ENCODE results near the gene FGFR2.

Gene FGFR2

GRCh38 chr10:121464517-121464916, 133.7 kb downstream of the FGFR2 start:
- DNase-seq (no peak), ATAC-seq (no peak)
- H3K27ac Mint-ChIP-seq: no peak overlapping the region
- H3K4me3 Mint-ChIP-seq: no peak overlapping the region
- no peaks in the 10 kb centered on the region for H3K9me3 Mint-ChIP-seq
- H3K36me3 Mint-ChIP-seq (ENCODE audit: low read depth): no peaks in the 10 kb centered on the region
- no peaks in the 10 kb centered on the region for H3K27me3 Mint-ChIP-seq
- no peaks in the 10 kb centered on the region for H3K4me1 Mint-ChIP-seq

GRCh38 chr10:121462955-121463354, 135.3 kb downstream of the FGFR2 start:
- H3K9me3 Mint-ChIP-seq: no peaks in the 10 kb centered on the region
- ATAC-seq (no peak), DNase-seq (no peak)
- H3K27me3 Mint-ChIP-seq: peaks cover 2% of the 10 kb centered on the region
- no peaks in the 10 kb centered on the region for H3K4me1 Mint-ChIP-seq
- H3K36me3 Mint-ChIP-seq (ENCODE audit: low read depth): no peaks in the 10 kb centered on the region
- H3K27ac Mint-ChIP-seq: no peak overlapping the region
- no peak overlapping the region for H3K4me3 Mint-ChIP-seq

- no peak overlapping the region for H3K4me3 Mint-ChIP-seq
- H3K27me3 Mint-ChIP-seq: peaks cover 2% of the 10 kb centered on the region
- no peak for DNase-seq
- no peak for ATAC-seq
- no peaks in the 10 kb centered on the region for H3K9me3 Mint-ChIP-seq
- no peaks in the 10 kb centered on the region for H3K4me1 Mint-ChIP-seq
- H3K27ac Mint-ChIP-seq: no peak overlapping the region
- no peaks in the 10 kb centered on the region for H3K36me3 Mint-ChIP-seq (ENCODE audit: low read depth)
These were observed 136.0 kb downstream of the FGFR2 start for GRCh38 chr10:121462281-121462680.

GRCh38 chr10:121461307-121461706, 136.9 kb downstream of the FGFR2 start:
- no peak overlapping the region for H3K4me3 Mint-ChIP-seq
- no peaks in the 10 kb centered on the region for H3K36me3 Mint-ChIP-seq (ENCODE audit: low read depth)
- H3K4me1 Mint-ChIP-seq: no peaks in the 10 kb centered on the region
- H3K9me3 Mint-ChIP-seq: no peaks in the 10 kb centered on the region
- ATAC-seq: no peak
- no peak for DNase-seq
- no peak overlapping the region for H3K27ac Mint-ChIP-seq
- peaks cover 2% of the 10 kb centered on the region for H3K27me3 Mint-ChIP-seq

- H3K9me3 Mint-ChIP-seq: no peaks in the 10 kb centered on the region
- H3K36me3 Mint-ChIP-seq (ENCODE audit: low read depth): no peaks in the 10 kb centered on the region
- no peak for ATAC-seq
These were observed 137.5 kb downstream of the FGFR2 start for GRCh38 chr10:121460733-121461132.

GRCh38 chr10:121459622-121460453, 138.4 kb downstream of the FGFR2 start:
- H3K27me3 Mint-ChIP-seq: peaks cover 2% of the 10 kb centered on the region
- no peaks in the 10 kb centered on the region for H3K36me3 Mint-ChIP-seq (ENCODE audit: low read depth)
- no peaks in the 10 kb centered on the region for H3K4me1 Mint-ChIP-seq
- no peak for DNase-seq
- no peak overlapping the region for H3K27ac Mint-ChIP-seq
- no peak for ATAC-seq
- no peak overlapping the region for H3K4me3 Mint-ChIP-seq
- no peaks in the 10 kb centered on the region for H3K9me3 Mint-ChIP-seq

More at GRCh38 chr10:121460733-121461132, 137.5 kb downstream of the FGFR2 start:
- Mint-ChIP-seq H3K4me3 (no peak overlapping the region), H3K27ac (no peak overlapping the region), H3K27me3 (peaks cover 2% of the 10 kb centered on the region), H3K4me1 (no peaks in the 10 kb centered on the region)
- DNase-seq: no peak

- DNase-seq: no peak
- H3K27ac Mint-ChIP-seq: no peak overlapping the region
- no peaks in the 10 kb centered on the region for H3K9me3 Mint-ChIP-seq
- H3K36me3 Mint-ChIP-seq (ENCODE audit: low read depth): no peaks in the 10 kb centered on the region
- no peaks in the 10 kb centered on the region for H3K4me1 Mint-ChIP-seq
- no peak overlapping the region for H3K4me3 Mint-ChIP-seq
- ATAC-seq: no peak
- peaks cover 2% of the 10 kb centered on the region for H3K27me3 Mint-ChIP-seq
These were observed 139.0 kb downstream of the FGFR2 start for GRCh38 chr10:121459279-121459621.

GRCh38 chr10:121457729-121458128, 140.5 kb downstream of the FGFR2 start:
- no peaks in the 10 kb centered on the region for H3K36me3 Mint-ChIP-seq (ENCODE audit: low read depth)
- ATAC-seq (no peak), DNase-seq (no peak)
- H3K4me3 Mint-ChIP-seq: no peak overlapping the region
- no peaks in the 10 kb centered on the region for H3K9me3 Mint-ChIP-seq
- H3K27ac Mint-ChIP-seq: no peak overlapping the region
- H3K4me1 Mint-ChIP-seq: no peaks in the 10 kb centered on the region
- H3K27me3 Mint-ChIP-seq: peaks cover 2% of the 10 kb centered on the region

- Mint-ChIP-seq H3K4me1 (no peaks in the 10 kb centered on the region), H3K4me3 (no peak overlapping the region), H3K9me3 (no peaks in the 10 kb centered on the region), H3K27me3 (peaks cover 2% of the 10 kb centered on the region), H3K36me3 (ENCODE audit: low read depth) (no peaks in the 10 kb centered on the region), H3K27ac (no peak overlapping the region)
- ATAC-seq (no peak), DNase-seq (no peak)
These were observed 142.9 kb downstream of the FGFR2 start for GRCh38 chr10:121455377-121455776.

- H3K4me3 Mint-ChIP-seq: no peak overlapping the region
- no peaks in the 10 kb centered on the region for H3K36me3 Mint-ChIP-seq (ENCODE audit: low read depth)
- peaks cover 2% of the 10 kb centered on the region for H3K27me3 Mint-ChIP-seq
- H3K4me1 Mint-ChIP-seq: no peaks in the 10 kb centered on the region
- no peaks in the 10 kb centered on the region for H3K9me3 Mint-ChIP-seq
- H3K27ac Mint-ChIP-seq: no peak overlapping the region
- DNase-seq: no peak
- ATAC-seq: no peak
These were observed 143.5 kb downstream of the FGFR2 start for GRCh38 chr10:121454781-121455180.

GRCh38 chr10:121453160-121453559, 145.1 kb downstream of the FGFR2 start:
- H3K27me3 Mint-ChIP-seq: no peaks in the 10 kb centered on the region
- no peak overlapping the region for H3K4me3 Mint-ChIP-seq
- H3K4me1 Mint-ChIP-seq: no peaks in the 10 kb centered on the region
- H3K27ac Mint-ChIP-seq: no peak overlapping the region
- no peaks in the 10 kb centered on the region for H3K36me3 Mint-ChIP-seq (ENCODE audit: low read depth)
- DNase-seq: no peak
- H3K9me3 Mint-ChIP-seq: no peaks in the 10 kb centered on the region
- no peak for ATAC-seq

- no peak overlapping the region for H3K27ac Mint-ChIP-seq
- no peak for DNase-seq
- no peaks in the 10 kb centered on the region for H3K9me3 Mint-ChIP-seq
- H3K36me3 Mint-ChIP-seq (ENCODE audit: low read depth): no peaks in the 10 kb centered on the region
- H3K4me3 Mint-ChIP-seq: no peak overlapping the region
- no peak for ATAC-seq
- H3K27me3 Mint-ChIP-seq: no peaks in the 10 kb centered on the region
- no peaks in the 10 kb centered on the region for H3K4me1 Mint-ChIP-seq
These were observed 145.7 kb downstream of the FGFR2 start for GRCh38 chr10:121452581-121452980.

- ATAC-seq (no peak), DNase-seq (no peak)
- no peaks in the 10 kb centered on the region for H3K9me3 Mint-ChIP-seq
- H3K4me3 Mint-ChIP-seq: no peak overlapping the region
- no peaks in the 10 kb centered on the region for H3K4me1 Mint-ChIP-seq
- no peaks in the 10 kb centered on the region for H3K36me3 Mint-ChIP-seq (ENCODE audit: low read depth)
- no peak overlapping the region for H3K27ac Mint-ChIP-seq
- no peaks in the 10 kb centered on the region for H3K27me3 Mint-ChIP-seq
These were observed 148.0 kb downstream of the FGFR2 start for GRCh38 chr10:121450247-121450646.

GRCh38 chr10:121449482-121449924, 148.7 kb downstream of the FGFR2 start:
- Mint-ChIP-seq H3K4me3 (no peak overlapping the region), H3K9me3 (no peaks in the 10 kb centered on the region), H3K27me3 (no peaks in the 10 kb centered on the region), H3K27ac (no peak overlapping the region), H3K4me1 (no peaks in the 10 kb centered on the region), H3K36me3 (ENCODE audit: low read depth) (no peaks in the 10 kb centered on the region)
- ATAC-seq (no peak), DNase-seq (no peak)

- H3K4me3 Mint-ChIP-seq: no peak overlapping the region
- ATAC-seq: no peak
These were observed 149.3 kb downstream of the FGFR2 start for GRCh38 chr10:121448766-121449421.

More at GRCh38 chr10:121448766-121449421, 149.3 kb downstream of the FGFR2 start:
- Mint-ChIP-seq H3K36me3 (ENCODE audit: low read depth) (no peaks in the 10 kb centered on the region), H3K9me3 (no peaks in the 10 kb centered on the region), H3K27me3 (no peaks in the 10 kb centered on the region), H3K4me1 (no peaks in the 10 kb centered on the region), H3K27ac (no peak overlapping the region)
- DNase-seq: no peak

All from activated naive CD8-positive, alpha-beta T cell treated with anti-CD3 and anti-CD28 coated beads, Interleukin-2, amount 50 U/mL, for 24 hours (primary cell).